ENCODE measurements around the gene MKKS.

MKKS gene

GRCh38 chr20:10415013-10415650, 18.9 kb downstream of the MKKS start:
- no peak overlapping the region for H3K27ac ChIP-seq
- H3K9ac ChIP-seq, result no peak overlapping the region
- H3K36me3 ChIP-seq, result peaks cover 38 to 90% (median 53%) of the 10 kb centered on the region in 11 experiments
- peaks cover 10 to 22% (median 15%) of the 10 kb centered on the region in 10 experiments for H3K4me1 ChIP-seq
- H3K4me3 ChIP-seq, result no peak overlapping the region
- no peak for TF ChIP-seq Cebpa-rat (IDR thresholded peaks at IDR 0.05)
- H3K27me3 ChIP-seq, result no peaks in the 10 kb centered on the region
- peaks cover 0 to 78% (median 21%) of the 10 kb centered on the region in 11 experiments; a peak in 15 of 22 replicates for H4K20me1 ChIP-seq
- no peaks in the 10 kb centered on the region for H3K9me3 ChIP-seq (replicated peaks in 1 of 11)
- H3K4me2 ChIP-seq, result no peak overlapping the region

- Histone ChIP-seq H3K9ac (no peak overlapping the region), H4K20me1 (peaks cover 0 to 55% (median 13%) of the 10 kb centered on the region in 11 experiments; a peak in 13 of 22 replicates), H3K36me3 (peaks cover 26 to 75% (median 50%) of the 10 kb centered on the region in 11 experiments; a peak in 20 of 22 replicates), H3K4me1 (peaks cover 5 to 16% (median 9%) of the 10 kb centered on the region in 10 experiments; a peak in 19 of 20 replicates), H3K4me2 (peak overlapping the region in 4 of 11 experiments; percentile 4 to 28 (median 16); a peak in 5 of 22 replicates), H3K27me3 (no peaks in the 10 kb centered on the region), H3K4me3 (no peak overlapping the region), H3K9me3 (replicated peaks in 1 of 11) (no peaks in the 10 kb centered on the region), H3K27ac (no peak overlapping the region)
- TF ChIP-seq Cebpa-rat (IDR thresholded peaks at IDR 0.05), result no peak
Observed at GRCh38 chr20:10412591-10413408, 21.2 kb downstream of the MKKS start.

GRCh38 chr20:10411673-10412072, 22.3 kb downstream of the MKKS start:
- TF ChIP-seq Cebpa-rat (IDR thresholded peaks at IDR 0.05), result no peak
- H3K27ac ChIP-seq, result no peak overlapping the region
- H3K4me1 ChIP-seq, result peaks cover 0 to 16% (median 7%) of the 10 kb centered on the region in 10 experiments; a peak in 10 of 20 replicates
- H3K27me3 ChIP-seq, result no peaks in the 10 kb centered on the region
- H3K4me2 ChIP-seq, result no peak overlapping the region
- no peak overlapping the region for H3K4me3 ChIP-seq
- no peaks in the 10 kb centered on the region for H3K9me3 ChIP-seq (replicated peaks in 1 of 11)
- H3K36me3 ChIP-seq, result peaks cover 19 to 79% (median 52%) of the 10 kb centered on the region in 11 experiments; a peak in 20 of 22 replicates
- H3K9ac ChIP-seq, result no peak overlapping the region
- peaks cover 0 to 44% (median 7%) of the 10 kb centered on the region in 11 experiments; a peak in 11 of 22 replicates for H4K20me1 ChIP-seq

- Histone ChIP-seq H3K4me3 (no peak overlapping the region), H3K36me3 (peaks cover 26 to 70% (median 46%) of the 10 kb centered on the region in 11 experiments), H4K20me1 (peaks cover 0 to 12% (median 4%) of the 10 kb centered on the region in 11 experiments; a peak in 7 of 22 replicates), H3K9me3 (replicated peaks in 1 of 11) (no peaks in the 10 kb centered on the region), H3K27ac (no peak overlapping the region), H3K27me3 (no peaks in the 10 kb centered on the region), H3K4me1 (peaks cover 0 to 13% (median 7%) of the 10 kb centered on the region in 10 experiments; a peak in 14 of 20 replicates), H3K4me2 (no peak overlapping the region), H3K9ac (no peak overlapping the region)
- TF ChIP-seq Cebpa-rat (IDR thresholded peaks at IDR 0.05), result no peak
Observed at GRCh38 chr20:10408108-10408813, 25.8 kb downstream of the MKKS start.

GRCh38 chr20:10404959-10405530, 29.0 kb downstream of the MKKS start:
- Histone ChIP-seq H3K4me3 (no peak overlapping the region), H3K4me2 (no peak overlapping the region)
- no peak for TF ChIP-seq Cebpa-rat (IDR thresholded peaks at IDR 0.05)

GRCh38 chr20:10404023-10404628, 29.9 kb downstream of the MKKS start:
- no peak overlapping the region for H3K9ac ChIP-seq
- H3K36me3 ChIP-seq, result peaks cover 18 to 51% (median 35%) of the 10 kb centered on the region in 11 experiments
- no peaks in the 10 kb centered on the region for H3K27me3 ChIP-seq
- no peak overlapping the region for H3K4me2 ChIP-seq
- no peak for TF ChIP-seq Cebpa-rat (IDR thresholded peaks at IDR 0.05)
- peaks cover 0 to 18% (median 0%) of the 10 kb centered on the region in 10 experiments; a peak in 4 of 20 replicates for H3K4me1 ChIP-seq
- no peaks in the 10 kb centered on the region for H4K20me1 ChIP-seq
- no peak overlapping the region for H3K4me3 ChIP-seq
- no peak overlapping the region for H3K27ac ChIP-seq
- no peaks in the 10 kb centered on the region for H3K9me3 ChIP-seq (replicated peaks in 1 of 11)

More at GRCh38 chr20:10404959-10405530, 29.0 kb downstream of the MKKS start:
- Histone ChIP-seq H3K36me3 (peaks cover 18 to 51% (median 35%) of the 10 kb centered on the region in 11 experiments), H3K27me3 (no peaks in the 10 kb centered on the region), H4K20me1 (no peaks in the 10 kb centered on the region), H3K27ac (no peak overlapping the region), H3K4me1 (peaks cover 0 to 18% (median 0%) of the 10 kb centered on the region in 10 experiments; a peak in 4 of 20 replicates), H3K9ac (no peak overlapping the region), H3K9me3 (replicated peaks in 1 of 11) (no peaks in the 10 kb centered on the region)

- Histone ChIP-seq H3K4me1 (peaks cover 0 to 18% (median 0%) of the 10 kb centered on the region in 10 experiments; a peak in 4 of 20 replicates), H3K4me3 (no peak overlapping the region), H3K27ac (no peak overlapping the region), H4K20me1 (no peaks in the 10 kb centered on the region), H3K27me3 (no peaks in the 10 kb centered on the region), H3K4me2 (no peak overlapping the region), H3K36me3 (peaks cover 18 to 51% (median 34%) of the 10 kb centered on the region in 11 experiments), H3K9ac (no peak overlapping the region), H3K9me3 (replicated peaks in 1 of 11) (no peaks in the 10 kb centered on the region)
- no peak for TF ChIP-seq Cebpa-rat (IDR thresholded peaks at IDR 0.05)
Observed at GRCh38 chr20:10402938-10403608, 30.9 kb downstream of the MKKS start.

Measured in BLaER1 treated with 17β-estradiol and CSF1 and Interleukin-3, amounts not matched to agents 10 nM and 100 nM (cell line).